Measurements from ENCODE around the gene SBK2.
A peak's percentile ranks its signal among the peaks of the same experiment; 100 is the strongest.

SBK2 gene

GRCh38 chr19:55530996-55531395, 5.9 kb downstream of the SBK2 start:
- DNase-seq: no peak
- TF ChIP-seq GATA1 (IDR thresholded peaks at IDR 0.05; ENCODE audit: low read depth, low read length) (no peak), POLR2A (IDR thresholded peaks at IDR 0.05; ENCODE audit: low read length) (no peak)

- DNase-seq: no peak
- TF ChIP-seq GATA1 (IDR thresholded peaks at IDR 0.05; ENCODE audit: low read depth, low read length) (no peak), POLR2A (IDR thresholded peaks at IDR 0.05; ENCODE audit: low read length) (no peak)
These were observed 7.2 kb downstream of the SBK2 start for GRCh38 chr19:55529636-55530234.

DNA sequence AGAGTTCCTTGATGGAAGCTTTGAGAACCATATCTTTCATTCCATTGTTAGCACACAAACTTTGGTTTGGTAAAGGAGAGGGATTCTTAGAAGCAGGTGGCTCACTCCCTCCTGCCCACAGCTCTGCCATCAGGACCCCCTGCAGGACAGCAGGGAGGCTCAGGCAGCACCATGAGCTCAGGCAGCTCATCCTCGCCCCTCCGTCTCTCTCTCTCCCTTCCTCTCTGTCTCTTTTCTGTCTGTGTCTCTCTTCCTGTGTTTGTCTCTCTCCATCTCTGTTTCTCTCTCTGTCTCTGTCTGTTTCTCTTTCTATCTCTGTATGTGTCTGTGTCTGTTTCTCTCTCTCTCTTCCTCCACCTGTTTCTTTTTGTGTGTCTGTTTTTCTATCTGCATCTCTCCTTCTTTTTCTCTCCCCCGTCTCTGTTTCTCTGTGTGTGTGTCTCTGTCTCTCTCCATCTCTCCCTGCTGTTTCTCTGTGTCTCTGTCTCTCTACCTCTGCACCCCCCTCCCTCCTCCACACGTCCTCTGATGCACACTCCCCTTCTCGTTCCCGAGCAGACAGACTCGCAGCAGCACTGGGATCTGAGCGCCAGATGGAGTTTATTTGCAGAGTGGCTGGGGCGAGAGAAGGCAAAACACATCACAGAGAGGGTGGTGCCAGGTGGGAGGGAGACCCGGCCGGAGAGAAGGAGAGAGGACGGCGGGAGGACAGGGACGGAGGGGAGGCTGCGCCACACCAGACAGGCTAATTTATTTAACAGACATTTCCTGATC, 8.7 kb downstream of the SBK2 start:
- DNase-seq: no peak
- TF ChIP-seq POLR2A (IDR thresholded peaks at IDR 0.05; ENCODE audit: low read length) (no peak), GATA1 (IDR thresholded peaks at IDR 0.05; ENCODE audit: low read depth, low read length) (no peak)

GRCh38 chr19:55527197-55528029, 9.5 kb downstream of the SBK2 start:
- TF ChIP-seq POLR2A (IDR thresholded peaks at IDR 0.05; ENCODE audit: low read length) (no peak), GATA1 (IDR thresholded peaks at IDR 0.05; ENCODE audit: low read depth, low read length) (no peak)
- no peak for DNase-seq

DNA sequence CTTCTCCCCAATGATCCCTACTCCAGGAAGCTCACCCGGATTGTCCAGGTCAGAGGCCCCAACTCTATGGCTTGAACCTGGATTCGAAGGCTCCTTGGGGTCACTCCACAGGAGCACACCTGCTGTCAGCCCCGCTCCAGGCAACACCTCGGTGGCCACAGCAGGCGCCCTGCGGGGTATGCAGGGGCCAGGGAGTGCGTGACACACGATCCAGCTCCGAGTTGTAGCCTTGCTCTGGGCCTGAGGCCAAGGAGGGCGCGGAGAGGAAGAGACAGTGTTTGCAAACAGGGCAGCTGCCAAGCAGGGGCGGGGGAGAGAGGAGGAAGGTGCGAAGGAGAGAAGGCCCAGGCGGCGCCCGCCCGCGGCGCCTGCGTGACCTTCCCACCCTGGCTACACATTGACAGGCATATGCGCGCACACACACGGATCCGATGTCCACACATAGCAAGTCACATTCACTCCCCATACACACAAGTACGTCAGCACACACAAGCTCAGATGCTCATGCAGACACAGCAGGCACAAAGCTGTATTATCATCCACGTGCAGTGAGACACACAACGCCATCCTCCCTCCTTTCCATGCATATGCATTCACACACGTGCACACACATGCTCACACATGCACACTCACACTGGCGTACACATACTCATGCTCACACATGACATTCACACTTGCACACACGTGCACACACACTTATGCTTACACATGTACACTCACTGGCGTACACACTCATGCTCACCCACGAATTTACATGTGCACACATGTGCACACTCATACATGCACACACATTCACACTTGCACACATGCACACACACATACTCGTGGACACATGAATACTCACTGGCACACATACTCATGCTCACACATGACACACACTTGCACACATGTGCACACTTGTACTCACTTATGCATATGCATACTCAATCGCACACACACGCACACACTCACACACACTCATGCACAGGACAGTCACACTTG, 10.4 kb downstream of the SBK2 start:
- peak in 1 of 2 experiments; percentile 58 for DNase-seq
- TF ChIP-seq GATA1 (IDR thresholded peaks at IDR 0.05; ENCODE audit: low read depth, low read length) (no peak), POLR2A (IDR thresholded peaks at IDR 0.05; ENCODE audit: low read length) (no peak)

- no peak for TF ChIP-seq GATA1 (IDR thresholded peaks at IDR 0.05; ENCODE audit: low read depth, low read length)
- no peak for TF ChIP-seq POLR2A (IDR thresholded peaks at IDR 0.05; ENCODE audit: low read length)
- no peak for DNase-seq
These were observed 11.4 kb downstream of the SBK2 start for GRCh38 chr19:55525289-55526101.

DNA sequence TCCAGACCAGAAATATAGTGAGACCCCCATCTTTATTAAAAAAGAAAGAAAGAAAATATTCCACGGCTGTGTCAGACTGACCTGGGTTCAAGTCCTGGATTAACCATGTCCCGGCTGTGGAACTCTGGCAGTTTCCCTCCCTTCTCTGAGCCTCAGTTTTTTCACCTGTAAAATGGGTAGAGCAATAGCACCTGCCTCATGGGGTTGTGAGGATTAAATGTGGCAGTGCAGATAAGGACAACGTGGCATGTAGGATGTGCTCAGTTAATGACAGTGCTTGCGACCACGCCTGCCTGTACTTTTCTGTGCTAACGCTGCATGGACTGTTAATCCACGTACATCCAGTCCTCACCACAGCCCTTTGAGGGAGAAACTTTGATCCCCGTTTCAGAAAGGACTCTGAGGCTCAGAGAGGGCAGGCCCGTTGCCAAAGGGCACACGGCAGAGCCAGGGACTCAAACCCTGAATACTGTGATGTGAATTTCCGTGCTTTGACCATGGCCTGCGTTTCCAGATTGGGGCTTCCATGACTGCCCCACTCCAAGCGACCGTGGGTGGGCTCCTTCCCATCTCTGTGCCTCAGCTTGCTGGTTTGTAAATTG, 16.1 kb downstream of the SBK2 start:
- peak in 1 of 2 experiments; percentile 31 for DNase-seq
- no peak for TF ChIP-seq POLR2A (IDR thresholded peaks at IDR 0.05; ENCODE audit: low read length)
- TF ChIP-seq GATA1 (IDR thresholded peaks at IDR 0.05; ENCODE audit: low read depth, low read length): no peak

- TF ChIP-seq GATA1 (IDR thresholded peaks at IDR 0.05; ENCODE audit: low read depth, low read length): no peak
- TF ChIP-seq POLR2A (IDR thresholded peaks at IDR 0.05; ENCODE audit: low read length): no peak
- DNase-seq: peak in 1 of 2 experiments; percentile 60
These were observed 17.3 kb downstream of the SBK2 start for GRCh38 chr19:55519451-55520311.

DNA sequence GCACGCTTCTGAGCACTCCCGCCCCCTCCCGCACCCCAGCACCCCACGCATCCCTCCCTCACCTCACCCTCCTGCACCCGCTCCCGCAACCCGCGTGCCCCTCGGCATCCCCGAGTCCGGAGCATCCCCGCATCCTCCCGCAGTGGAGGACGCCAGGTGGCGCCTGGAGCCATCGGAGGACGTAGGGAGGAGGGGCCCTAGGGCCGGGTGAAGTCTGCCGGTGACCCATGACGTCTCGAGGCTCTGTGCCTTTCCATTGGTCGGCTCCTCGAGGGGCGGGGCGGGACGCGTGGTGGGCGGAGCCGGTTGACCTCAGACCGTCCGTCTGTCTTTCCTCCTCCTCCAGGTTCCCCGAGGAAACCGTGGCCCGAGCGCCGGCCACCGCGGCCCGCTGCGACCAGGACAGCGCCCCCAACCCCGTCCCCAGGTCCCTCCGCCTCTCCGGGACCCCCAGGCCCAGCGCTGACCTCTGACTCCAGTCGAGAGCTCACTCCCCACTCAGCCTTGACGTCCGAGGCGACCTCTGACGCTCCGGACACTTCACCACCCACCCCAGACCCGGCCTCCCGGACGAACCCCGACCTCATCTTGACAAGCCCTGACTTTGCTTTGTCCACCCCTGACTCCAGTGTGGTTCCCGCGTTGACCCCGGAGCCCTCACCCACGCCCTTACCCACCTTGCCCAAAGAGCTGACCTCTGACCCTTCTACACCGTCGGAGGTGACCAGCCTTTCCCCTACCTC, 19.9 kb downstream of the SBK2 start:
- no peak for TF ChIP-seq POLR2A (IDR thresholded peaks at IDR 0.05; ENCODE audit: low read length)
- TF ChIP-seq GATA1 (IDR thresholded peaks at IDR 0.05; ENCODE audit: low read depth, low read length): no peak
- peak; percentile 94 to 97 for DNase-seq

GRCh38 chr19:55508120-55508519, 28.8 kb downstream of the SBK2 start:
- DNase-seq: no peak
- TF ChIP-seq POLR2A (IDR thresholded peaks at IDR 0.05; ENCODE audit: low read length) (no peak), GATA1 (IDR thresholded peaks at IDR 0.05; ENCODE audit: low read depth, low read length) (no peak)

DNA sequence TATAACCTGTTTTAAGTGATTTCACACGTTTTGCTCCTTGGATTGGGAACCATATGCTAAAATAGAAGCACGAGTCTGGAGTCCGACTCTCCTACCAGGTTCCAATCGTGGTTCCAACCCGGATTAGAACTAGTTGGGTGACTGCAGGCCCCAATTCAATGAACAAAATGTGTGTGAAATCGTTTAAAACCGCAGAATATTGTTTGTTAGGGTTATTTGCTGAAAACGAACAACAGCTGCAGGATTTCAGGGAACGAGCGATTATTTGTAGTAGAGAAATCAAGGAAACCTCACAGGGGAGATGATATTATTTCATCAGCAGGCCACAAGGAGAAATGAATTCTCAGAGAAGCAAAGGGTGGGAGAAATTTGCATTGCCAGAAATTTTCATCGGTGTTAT, 32.0 kb downstream of the SBK2 start:
- TF ChIP-seq POLR2A (IDR thresholded peaks at IDR 0.05; ENCODE audit: low read length) (no peak), GATA1 (IDR thresholded peaks at IDR 0.05; ENCODE audit: low read depth, low read length) (no peak)
- DNase-seq: no peak

Data from erythroblast (primary cell).